ENCODE measurements around the gene PRAMEF11. TPM values are rescaled to one million over a fixed set of nuclear protein-coding genes. Genes with fewer than 3 reads are reported as not detected.

PRAMEF11 gene
- total RNA-seq, 1 donor from 2014 or later = not detected

GRCh38 chr1:12774801-12775345, 56.3 kb downstream of the PRAMEF11 start:
- ChIA-PET CTCF (no interaction called here), POLR2A (no interaction called here)
- peaks cover 17% of the 10 kb centered on the region for H3K27me3 Mint-ChIP-seq
- DNase-seq (no peak), ATAC-seq (ENCODE audit: low read depth) (no peak)
- no peak overlapping the region for H3K27ac Mint-ChIP-seq
- intact Hi-C loops (cut with micrococcal nuclease) = no loop called here
- no peak overlapping the region for H3K4me3 Mint-ChIP-seq
- no peaks in the 10 kb centered on the region for H3K36me3 Mint-ChIP-seq (ENCODE audit: low read depth)
- no peak for TF ChIP-seq CTCF (IDR thresholded peaks at IDR 0.05)
- H3K9me3 Mint-ChIP-seq = no peaks in the 10 kb centered on the region
- no peaks in the 10 kb centered on the region for H3K4me1 Mint-ChIP-seq

Other genes with a start within 250 kb of the PRAMEF11 start
- 0.39 and 1.8 TPM in 2 replicates for gene DHRS3, start 213.2 kb downstream of the PRAMEF11 start, total RNA-seq
- gene AADACL4, start 187.3 kb downstream of the PRAMEF11 start, total RNA-seq = not detected in 2 replicates
- gene AADACL3, start 115.3 kb downstream of the PRAMEF11 start, total RNA-seq = not detected in 2 replicates
- gene CFAP107, start 85.2 kb downstream of the PRAMEF11 start, total RNA-seq = not detected in 2 replicates
- not detected in 2 replicates for gene PRAMEF12, start 57.7 kb downstream of the PRAMEF11 start, total RNA-seq
- not detected in 2 replicates for gene PRAMEF1, start 40.0 kb downstream of the PRAMEF11 start, total RNA-seq
- gene HNRNPCL1, start 17.3 kb upstream of the PRAMEF11 start, total RNA-seq = not detected in 2 replicates
- not detected in 2 replicates for gene PRAMEF2, start 25.7 kb upstream of the PRAMEF11 start, total RNA-seq
- not detected in 2 replicates for gene PRAMEF4, start 54.8 kb upstream of the PRAMEF11 start, total RNA-seq
- not detected in 2 replicates for gene PRAMEF10, start 66.9 kb upstream of the PRAMEF11 start, total RNA-seq
- not detected in 2 replicates for gene PRAMEF7, start 85.2 kb upstream of the PRAMEF11 start, total RNA-seq
- gene PRAMEF6, start 116.2 kb upstream of the PRAMEF11 start, total RNA-seq = not detected in 2 replicates
- gene PRAMEF27, start 225.2 kb upstream of the PRAMEF11 start, total RNA-seq = not detected in 2 replicates
- not detected in 2 replicates for gene HNRNPCL3, start 229.4 kb upstream of the PRAMEF11 start, total RNA-seq
- not detected in 2 replicates for gene PRAMEF25, start 239.4 kb upstream of the PRAMEF11 start, total RNA-seq